ENCODE measurements around the gene RGS7.

DNA sequence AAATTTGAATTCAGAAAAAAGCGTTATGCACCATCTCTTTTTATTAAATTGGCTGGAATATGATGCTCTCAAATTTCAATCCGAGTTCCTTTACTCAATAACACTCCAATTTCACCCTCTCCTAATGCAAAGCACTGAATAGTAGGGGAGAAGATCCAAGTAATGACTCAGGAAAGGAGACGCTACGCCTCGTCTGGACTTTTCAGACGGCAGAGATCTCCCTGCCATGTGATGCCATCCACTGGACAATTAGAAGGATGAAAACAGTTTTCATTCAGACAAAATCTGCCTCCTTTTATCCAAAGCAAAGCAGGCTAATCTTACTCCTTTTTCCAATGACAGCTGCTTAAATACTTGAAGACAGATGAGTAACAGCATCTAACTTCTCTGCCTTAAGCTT lies 502.6 kb downstream of the RGS7 start:
- TF ChIP-seq SRF (IDR thresholded peaks at IDR 0.05; ENCODE audit: low read depth, low read length) (no peak), CHD2 (IDR thresholded peaks at IDR 0.05; ENCODE audit: low read length) (no peak)
- TF ChIP-seq, protein P1, sequence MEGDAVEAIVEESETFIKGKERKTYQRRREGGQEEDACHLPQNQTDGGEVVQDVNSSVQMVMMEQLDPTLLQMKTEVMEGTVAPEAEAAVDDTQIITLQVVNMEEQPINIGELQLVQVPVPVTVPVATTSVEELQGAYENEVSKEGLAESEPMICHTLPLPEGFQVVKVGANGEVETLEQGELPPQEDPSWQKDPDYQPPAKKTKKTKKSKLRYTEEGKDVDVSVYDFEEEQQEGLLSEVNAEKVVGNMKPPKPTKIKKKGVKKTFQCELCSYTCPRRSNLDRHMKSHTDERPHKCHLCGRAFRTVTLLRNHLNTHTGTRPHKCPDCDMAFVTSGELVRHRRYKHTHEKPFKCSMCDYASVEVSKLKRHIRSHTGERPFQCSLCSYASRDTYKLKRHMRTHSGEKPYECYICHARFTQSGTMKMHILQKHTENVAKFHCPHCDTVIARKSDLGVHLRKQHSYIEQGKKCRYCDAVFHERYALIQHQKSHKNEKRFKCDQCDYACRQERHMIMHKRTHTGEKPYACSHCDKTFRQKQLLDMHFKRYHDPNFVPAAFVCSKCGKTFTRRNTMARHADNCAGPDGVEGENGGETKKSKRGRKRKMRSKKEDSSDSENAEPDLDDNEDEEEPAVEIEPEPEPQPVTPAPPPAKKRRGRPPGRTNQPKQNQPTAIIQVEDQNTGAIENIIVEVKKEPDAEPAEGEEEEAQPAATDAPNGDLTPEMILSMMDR (IDR thresholded peaks at IDR 0.05; ENCODE audit: control extremely low read depth in 1 of 3, insufficient read depth in 1 of 3, low read depth in 1 of 3, low read length in 3 of 3), result no peak
- TF ChIP-seq, protein P2, sequence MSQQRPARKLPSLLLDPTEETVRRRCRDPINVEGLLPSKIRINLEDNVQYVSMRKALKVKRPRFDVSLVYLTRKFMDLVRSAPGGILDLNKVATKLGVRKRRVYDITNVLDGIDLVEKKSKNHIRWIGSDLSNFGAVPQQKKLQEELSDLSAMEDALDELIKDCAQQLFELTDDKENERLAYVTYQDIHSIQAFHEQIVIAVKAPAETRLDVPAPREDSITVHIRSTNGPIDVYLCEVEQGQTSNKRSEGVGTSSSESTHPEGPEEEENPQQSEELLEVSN (IDR thresholded peaks at IDR 0.05), result no peak
